Nasal cavity respiratory epithelium epithelial cell of viscerocranial mucosa (primary cell): ENCODE results near the gene ST6GALNAC1. TPM values are rescaled to one million over a fixed set of nuclear protein-coding genes. Genes with fewer than 3 reads are reported as not detected.

Experiments
- total RNA-seq: library from RNA; depleted of rRNA; stranded (reverse); fragments of >200 nt; gene quantifications from 2 replicates; pipeline ENCODE4 v1.2.3, GENCODE V29; 2014

The ST6GALNAC1 gene
- 1.7 and 9.3 TPM in 2 replicates for total RNA-seq

GRCh38 chr17:76643553-76644148, at the start of gene ST6GALNAC1:
ST6GALNAC1 (minus strand) TSS chr17:76643757; CDS start chr17:76643638, 119 bp downstream.

GRCh38 chr17:76585649-76586593, 57.6 kb downstream of the ST6GALNAC1 start, which contains the start of gene ST6GALNAC2:
ST6GALNAC2 (minus strand) TSS chr17:76585860; CDS start chr17:76585808, 52 bp downstream.

Other genes with a start within 250 kb of the ST6GALNAC1 start
- 16.1 and 43.6 TPM in 2 replicates for gene UBE2O, start 190.6 kb downstream of the ST6GALNAC1 start, total RNA-seq
- gene AANAT, start 176.2 kb downstream of the ST6GALNAC1 start, total RNA-seq, result not detected in 2 replicates
- gene RHBDF2, start 142.3 kb downstream of the ST6GALNAC1 start, total RNA-seq, result 15.4 and 69.8 TPM in 2 replicates
- 9.2 and 10.0 TPM in 2 replicates for gene CYGB, start 106.0 kb downstream of the ST6GALNAC1 start, total RNA-seq
- 0.34 and 3.3 TPM in 2 replicates for gene PRCD, start 103.7 kb downstream of the ST6GALNAC1 start, total RNA-seq
- gene ST6GALNAC2, start 57.9 kb downstream of the ST6GALNAC1 start, total RNA-seq, result 76.9 and 114 TPM in 2 replicates
- gene MXRA7, start 67.2 kb upstream of the ST6GALNAC1 start, total RNA-seq, result 87.8 and 102 TPM in 2 replicates
- gene JMJD6, start 82.8 kb upstream of the ST6GALNAC1 start, total RNA-seq, result 18.8 and 22.8 TPM in 2 replicates
- 26.1 and 34.5 TPM in 2 replicates for gene METTL23, start 83.1 kb upstream of the ST6GALNAC1 start, total RNA-seq
- gene SRSF2, start 93.6 kb upstream of the ST6GALNAC1 start, total RNA-seq, result 64.9 and 111 TPM in 2 replicates
- 20.5 and 29.2 TPM in 2 replicates for gene MFSD11, start 94.4 kb upstream of the ST6GALNAC1 start, total RNA-seq
- gene MGAT5B, start 224.6 kb upstream of the ST6GALNAC1 start, total RNA-seq, result under 0.01 and 0.07 TPM in 2 replicates